ENCODE results near the gene PLCB1.

The PLCB1 gene

GRCh38 chr20:8356806-8357205 is 224.7 kb downstream of the PLCB1 start:
- DNase-seq (ENCODE audit: extremely low read depth, insufficient read length), result no peak
- H3K36me3 ChIP-seq (ENCODE audit: control insufficient read depth, insufficient read depth, low read length), result no peaks in the 10 kb centered on the region
- no peak overlapping the region for H3K4me3 ChIP-seq (replicated peaks; ENCODE audit: low read depth, low read length)
- H3K27me3 ChIP-seq (replicated peaks; ENCODE audit: control insufficient read depth, insufficient read depth, low read length), result no peaks in the 10 kb centered on the region
- TF ChIP-seq CTCF (IDR thresholded peaks at IDR 0.05; ENCODE audit: insufficient read depth, low read length, poor library complexity, severe bottlenecking), result no peak

- no peaks in the 10 kb centered on the region for H3K36me3 ChIP-seq (ENCODE audit: control insufficient read depth, insufficient read depth, low read length)
- no peak for DNase-seq (ENCODE audit: extremely low read depth, insufficient read length)
These were observed 225.6 kb downstream of the PLCB1 start for GRCh38 chr20:8357703-8358102.

GRCh38 chr20:8360035-8360434 is 228.0 kb downstream of the PLCB1 start:
- Histone ChIP-seq H3K27me3 (replicated peaks; ENCODE audit: control insufficient read depth, insufficient read depth, low read length) (no peaks in the 10 kb centered on the region), H3K4me3 (replicated peaks; ENCODE audit: low read depth, low read length) (no peak overlapping the region), H3K36me3 (ENCODE audit: control insufficient read depth, insufficient read depth, low read length) (no peaks in the 10 kb centered on the region)
- DNase-seq (ENCODE audit: extremely low read depth, insufficient read length), result no peak
- TF ChIP-seq CTCF (IDR thresholded peaks at IDR 0.05; ENCODE audit: insufficient read depth, low read length, poor library complexity, severe bottlenecking), result no peak

More at GRCh38 chr20:8357703-8358102, 225.6 kb downstream of the PLCB1 start:
- H3K27me3 ChIP-seq (replicated peaks; ENCODE audit: control insufficient read depth, insufficient read depth, low read length), result no peaks in the 10 kb centered on the region
- no peak for TF ChIP-seq CTCF (IDR thresholded peaks at IDR 0.05; ENCODE audit: insufficient read depth, low read length, poor library complexity, severe bottlenecking)
- no peak overlapping the region for H3K4me3 ChIP-seq (replicated peaks; ENCODE audit: low read depth, low read length)

GRCh38 chr20:8361006-8361652 is 229.1 kb downstream of the PLCB1 start:
- DNase-seq (ENCODE audit: extremely low read depth, insufficient read length), result no peak
- H3K4me3 ChIP-seq (replicated peaks; ENCODE audit: low read depth, low read length), result no peak overlapping the region

GRCh38 chr20:8361779-8362178 is 229.7 kb downstream of the PLCB1 start:
- no peak overlapping the region for H3K4me3 ChIP-seq (replicated peaks; ENCODE audit: low read depth, low read length)
- H3K36me3 ChIP-seq (ENCODE audit: control insufficient read depth, insufficient read depth, low read length), result no peaks in the 10 kb centered on the region
- TF ChIP-seq CTCF (IDR thresholded peaks at IDR 0.05; ENCODE audit: insufficient read depth, low read length, poor library complexity, severe bottlenecking), result no peak
- no peaks in the 10 kb centered on the region for H3K27me3 ChIP-seq (replicated peaks; ENCODE audit: control insufficient read depth, insufficient read depth, low read length)
- DNase-seq (ENCODE audit: extremely low read depth, insufficient read length), result no peak

More at GRCh38 chr20:8361006-8361652, 229.1 kb downstream of the PLCB1 start:
- H3K36me3 ChIP-seq (ENCODE audit: control insufficient read depth, insufficient read depth, low read length), result no peaks in the 10 kb centered on the region
- no peak for TF ChIP-seq CTCF (IDR thresholded peaks at IDR 0.05; ENCODE audit: insufficient read depth, low read length, poor library complexity, severe bottlenecking)
- no peaks in the 10 kb centered on the region for H3K27me3 ChIP-seq (replicated peaks; ENCODE audit: control insufficient read depth, insufficient read depth, low read length)

- DNase-seq (ENCODE audit: extremely low read depth, insufficient read length), result no peak
- Histone ChIP-seq H3K27me3 (replicated peaks; ENCODE audit: control insufficient read depth, insufficient read depth, low read length) (no peaks in the 10 kb centered on the region), H3K4me3 (replicated peaks; ENCODE audit: low read depth, low read length) (no peak overlapping the region), H3K36me3 (ENCODE audit: control insufficient read depth, insufficient read depth, low read length) (no peaks in the 10 kb centered on the region)
- no peak for TF ChIP-seq CTCF (IDR thresholded peaks at IDR 0.05; ENCODE audit: insufficient read depth, low read length, poor library complexity, severe bottlenecking)
These were observed 230.4 kb downstream of the PLCB1 start for GRCh38 chr20:8362457-8362856.

Data from GM06990 (cell line).